Measurements from ENCODE around the gene LCTL. TPM values are rescaled to one million over a fixed set of nuclear protein-coding genes. Genes with fewer than 3 reads are reported as not detected.

LCTL gene
- total RNA-seq, 6 experiments from 2014 or later = 0.12 to 0.76 (median 0.74) TPM

GRCh38 chr15:66594836-66595235, 29.0 kb upstream of the LCTL start:
- Mint-ChIP-seq H3K4me1 (ENCODE audit: low read depth) (0 out of 2 replicates have a peak, but pooled peaks cover 5% of the 10 kb centered on the region), H3K4me3 (no peak overlapping the region), H3K27me3 (ENCODE audit: insufficient read depth) (peaks cover 13% of the 10 kb centered on the region), H3K36me3 (ENCODE audit: low read depth) (no peaks in the 10 kb centered on the region), H3K9me3 (no peaks in the 10 kb centered on the region), H3K27ac (no peak overlapping the region)
- TF ChIP-seq, protein P1, sequence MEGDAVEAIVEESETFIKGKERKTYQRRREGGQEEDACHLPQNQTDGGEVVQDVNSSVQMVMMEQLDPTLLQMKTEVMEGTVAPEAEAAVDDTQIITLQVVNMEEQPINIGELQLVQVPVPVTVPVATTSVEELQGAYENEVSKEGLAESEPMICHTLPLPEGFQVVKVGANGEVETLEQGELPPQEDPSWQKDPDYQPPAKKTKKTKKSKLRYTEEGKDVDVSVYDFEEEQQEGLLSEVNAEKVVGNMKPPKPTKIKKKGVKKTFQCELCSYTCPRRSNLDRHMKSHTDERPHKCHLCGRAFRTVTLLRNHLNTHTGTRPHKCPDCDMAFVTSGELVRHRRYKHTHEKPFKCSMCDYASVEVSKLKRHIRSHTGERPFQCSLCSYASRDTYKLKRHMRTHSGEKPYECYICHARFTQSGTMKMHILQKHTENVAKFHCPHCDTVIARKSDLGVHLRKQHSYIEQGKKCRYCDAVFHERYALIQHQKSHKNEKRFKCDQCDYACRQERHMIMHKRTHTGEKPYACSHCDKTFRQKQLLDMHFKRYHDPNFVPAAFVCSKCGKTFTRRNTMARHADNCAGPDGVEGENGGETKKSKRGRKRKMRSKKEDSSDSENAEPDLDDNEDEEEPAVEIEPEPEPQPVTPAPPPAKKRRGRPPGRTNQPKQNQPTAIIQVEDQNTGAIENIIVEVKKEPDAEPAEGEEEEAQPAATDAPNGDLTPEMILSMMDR (IDR thresholded peaks at IDR 0.05) = no peak
- no peak for DNase-seq

- no peak overlapping the region for H3K4me3 Mint-ChIP-seq
- no peaks in the 10 kb centered on the region for H3K9me3 Mint-ChIP-seq
- peaks cover 16% of the 10 kb centered on the region for H3K27me3 Mint-ChIP-seq (ENCODE audit: insufficient read depth)
- H3K4me1 Mint-ChIP-seq (ENCODE audit: low read depth) = 0 out of 2 replicates have a peak, but pooled peaks cover 5% of the 10 kb centered on the region
- H3K27ac Mint-ChIP-seq = no peak overlapping the region
- DNase-seq = no peak
- H3K36me3 Mint-ChIP-seq (ENCODE audit: low read depth) = no peaks in the 10 kb centered on the region
- TF ChIP-seq, protein P1 (IDR thresholded peaks at IDR 0.05) = no peak
Observed at GRCh38 chr15:66594344-66594743, 28.5 kb upstream of the LCTL start.

DNA sequence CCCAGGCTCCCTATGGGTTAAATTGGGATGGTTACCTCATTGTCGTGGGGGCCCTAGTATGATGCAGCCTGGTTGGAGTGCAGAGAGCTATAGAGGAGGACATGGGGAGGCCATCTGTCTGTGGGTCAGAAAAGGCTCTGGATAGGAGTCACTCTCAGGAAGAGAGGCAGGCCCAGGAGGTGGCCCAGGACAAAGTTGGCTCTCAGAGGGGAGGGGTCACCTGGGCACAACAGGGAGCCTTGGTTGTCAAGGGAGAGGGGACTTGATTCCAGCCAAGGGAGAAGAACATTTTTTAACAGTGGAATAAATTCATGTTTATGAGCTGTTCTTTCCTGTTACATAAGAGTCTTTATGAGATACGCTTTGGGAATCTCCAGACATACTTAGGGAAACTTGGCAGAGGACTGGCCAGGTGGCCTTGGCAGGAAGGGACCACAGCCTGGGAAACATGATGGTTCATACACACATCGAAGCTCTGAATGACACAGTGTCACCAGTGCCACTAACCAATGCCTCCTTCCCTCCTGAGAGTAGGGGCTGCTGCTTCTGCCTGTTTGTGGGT, 27.5 kb upstream of the LCTL start:
- H3K9me3 Mint-ChIP-seq = no peaks in the 10 kb centered on the region
- H3K4me3 Mint-ChIP-seq = no peak overlapping the region

GRCh38 chr15:66592505-66593218, 26.9 kb upstream of the LCTL start:
- H3K36me3 Mint-ChIP-seq (ENCODE audit: low read depth) = no peaks in the 10 kb centered on the region
- 0 out of 2 replicates have a peak, but pooled peaks cover 5% of the 10 kb centered on the region for H3K4me1 Mint-ChIP-seq (ENCODE audit: low read depth)
- no peak overlapping the region for H3K4me3 Mint-ChIP-seq
- peaks cover 18% of the 10 kb centered on the region for H3K27me3 Mint-ChIP-seq (ENCODE audit: insufficient read depth)
- H3K9me3 Mint-ChIP-seq = no peaks in the 10 kb centered on the region
- TF ChIP-seq, protein P1 (IDR thresholded peaks at IDR 0.05) = no peak
- no peak overlapping the region for H3K27ac Mint-ChIP-seq
- DNase-seq = no peak

More for the DNA sequence above, 27.5 kb upstream of the LCTL start:
- Mint-ChIP-seq H3K27ac (no peak overlapping the region), H3K36me3 (ENCODE audit: low read depth) (no peaks in the 10 kb centered on the region), H3K27me3 (ENCODE audit: insufficient read depth) (peaks cover 16% of the 10 kb centered on the region), H3K4me1 (ENCODE audit: low read depth) (0 out of 2 replicates have a peak, but pooled peaks cover 5% of the 10 kb centered on the region)
- DNase-seq = no peak
- TF ChIP-seq, protein P1 (IDR thresholded peaks at IDR 0.05) = no peak

DNA sequence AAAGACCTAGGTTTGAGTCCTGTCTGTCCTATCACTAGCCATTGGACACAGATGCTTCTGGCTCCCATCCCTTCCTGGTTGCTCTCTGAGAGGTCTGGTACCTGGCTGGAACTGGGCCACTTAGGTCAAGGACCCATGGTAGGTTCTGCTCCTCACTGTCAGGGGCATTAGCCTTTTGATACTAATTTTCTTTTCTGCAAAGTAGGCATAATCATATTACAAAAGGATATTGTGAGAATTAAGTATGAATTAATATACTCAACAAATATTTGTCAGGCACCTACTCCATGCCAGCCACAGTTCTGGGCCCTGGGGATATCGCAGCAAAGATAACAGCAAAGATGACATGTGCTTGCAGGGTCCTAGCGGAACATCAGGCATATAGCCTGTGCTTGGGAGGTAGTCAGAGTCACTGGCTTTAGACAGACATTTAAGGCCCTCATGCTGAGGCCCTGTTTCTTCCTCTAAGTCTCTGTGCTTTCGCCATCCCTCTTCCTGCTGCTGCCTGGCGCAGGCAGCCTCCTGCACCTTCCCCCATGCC, 25.6 kb upstream of the LCTL start:
- H3K9me3 Mint-ChIP-seq = no peaks in the 10 kb centered on the region
- no peak for DNase-seq
- TF ChIP-seq, protein P1 (IDR thresholded peaks at IDR 0.05) = no peak
- H3K4me1 Mint-ChIP-seq (ENCODE audit: low read depth) = 0 out of 2 replicates have a peak, but pooled peaks cover 5% of the 10 kb centered on the region
- H3K4me3 Mint-ChIP-seq = no peak overlapping the region
- no peak overlapping the region for H3K27ac Mint-ChIP-seq
- H3K27me3 Mint-ChIP-seq (ENCODE audit: insufficient read depth) = peaks cover 22% of the 10 kb centered on the region
- no peaks in the 10 kb centered on the region for H3K36me3 Mint-ChIP-seq (ENCODE audit: low read depth)
